B cell (primary cell): ENCODE results near the gene DAB1. TPM values are rescaled to one million over a fixed set of nuclear protein-coding genes. Genes with fewer than 3 reads are reported as not detected.

Source experiments
- ATAC-seq: fragments of 200-7000 bp; cut with Tn5 transposase; one replicate; pipeline ENCODE4 v1.10.0; 2021; ENCODE audit warnings: low read depth, mild to moderate bottlenecking, moderate number of reproducible peaks, moderate library complexity
- CTCF ChIA-PET: fragments of 350-600 bp; sonication (Branson Sonifier 250); formaldehyde crosslinking; loops from one replicate; lab custom pipeline; 2021; ENCODE audit warnings: antibody characterized with exemption, inconsistent platforms; lab: Charles Lee
- POLR2A ChIA-PET: fragments of 350-600 bp; sonication (Branson Sonifier 250); formaldehyde crosslinking; loops from one replicate; lab custom pipeline; 2021; ENCODE audit warnings: antibody characterized with exemption; lab: Charles Lee
- DNase-seq: peaks from one replicate; pipeline ENCODE4 v3.0.0; 2013
- H2AFZ ChIP-seq: 2 replicates; pipeline ENCODE4 v1.6.1; 2012; ENCODE audit warnings: mild to moderate bottlenecking, low read depth, low read length; ENCODE audit not compliant: insufficient read depth, poor library complexity, severe bottlenecking
- H3K27ac ChIP-seq, 2 donors: 1 replicate in 1 of 2; 2 replicates in 1 of 2; pipeline ENCODE4 v1.5.1; 2012 to 2013; ENCODE audit warnings: low read length in 2 of 2, mild to moderate bottlenecking in 2 of 2, moderate library complexity in 1 of 2
- H3K27me3 ChIP-seq, 4 experiments: fragments of 200-600 bp in 1 of 4; sonication (generic) in 1 of 4; replicated peaks in 1 of 4; 1 replicate in 2 of 4; 2 replicates in 2 of 4; pipeline versions ENCODE4 v1.6.1 to v1.7.0; 2013 to 2016; ENCODE audit warnings: low read length in 3 of 4, mild to moderate bottlenecking in 2 of 4, mixed read lengths in 1 of 4, moderate library complexity in 1 of 4; ENCODE audit not compliant: insufficient read depth in 4 of 4, control insufficient read depth in 3 of 4; ENCODE audit errors: control extremely low read depth in 1 of 4
- H3K36me3 ChIP-seq, 2 experiments: replicated peaks in 1 of 2; 1 replicate in 1 of 2; 2 replicates in 1 of 2; pipeline versions ENCODE4 v1.6.1 to v1.7.1; 2013; ENCODE audit warnings: low read length in 1 of 2; ENCODE audit not compliant: insufficient read depth in 2 of 2, control insufficient read depth in 1 of 2; ENCODE audit errors: control extremely low read depth in 1 of 2, extremely low read depth in 1 of 2
- H3K4me1 ChIP-seq, 2 donors: fragments of 200-600 bp in 1 of 2; sonication (generic) in 1 of 2; 1 replicate in 1 of 2; 2 replicates in 1 of 2; pipeline versions ENCODE4 v1.5.1 to v1.6.1; 2013 to 2017; ENCODE audit warnings: low read length in 2 of 2; ENCODE audit not compliant: control insufficient read depth in 2 of 2, insufficient read depth in 2 of 2
- H3K4me2 ChIP-seq: replicated peaks from 2 replicates; pipeline ENCODE3; 2012; ENCODE audit warnings: mild to moderate bottlenecking, low read depth, low read length; ENCODE audit not compliant: poor library complexity, severe bottlenecking
- H3K4me3 ChIP-seq, 5 experiments: fragments of 200-600 bp in 1 of 5; sonication (generic) in 1 of 5; 1 replicate in 3 of 5; 2 replicates in 2 of 5; pipeline versions ENCODE4 v1.5.1 to v1.7.0; 2011 to 2016; ENCODE audit warnings: low read length in 4 of 5, mild to moderate bottlenecking in 4 of 5, low read depth in 2 of 5, control low read depth in 1 of 5, moderate library complexity in 1 of 5; ENCODE audit not compliant: insufficient read depth in 1 of 5; ENCODE audit errors: control extremely low read depth in 1 of 5, extremely low read depth in 1 of 5
- H3K79me2 ChIP-seq: fragments of 200-600 bp; sonication (generic); one replicate; pipeline ENCODE4 v1.6.0; 2016; ENCODE audit warnings: low read length; ENCODE audit not compliant: control insufficient read depth, insufficient read depth
- H3K9ac ChIP-seq: fragments of 200-600 bp; sonication (generic); 2 replicates; pipeline ENCODE4 v1.6.1; 2017; ENCODE audit warnings: mild to moderate bottlenecking, low read length, moderate library complexity
- H3K9me3 ChIP-seq, 3 donors: one replicate each; pipeline versions ENCODE4 v1.6.1 to v1.7.1; 2013; ENCODE audit warnings: low read length in 2 of 3; ENCODE audit not compliant: control insufficient read depth in 2 of 3, insufficient read depth in 1 of 3; ENCODE audit errors: control extremely low read depth in 1 of 3
- H4K20me1 ChIP-seq: 2 replicates; pipeline ENCODE4 v1.6.0; 2012; ENCODE audit warnings: mild to moderate bottlenecking, low read length; ENCODE audit not compliant: insufficient read depth, control insufficient read depth, poor library complexity, severe bottlenecking
- H3K27ac Mint-ChIP-seq: one replicate; pipeline ENCODE4 v1.8.0; 2021; ENCODE audit warnings: mixed read lengths
- H3K27me3 Mint-ChIP-seq: one replicate; pipeline ENCODE4 v1.8.0; 2021; ENCODE audit warnings: mixed read lengths
- H3K4me1 Mint-ChIP-seq: one replicate; pipeline ENCODE4 v1.8.0; 2021; ENCODE audit warnings: mixed read lengths
- H3K4me3 Mint-ChIP-seq: one replicate; pipeline ENCODE4 v1.8.0; 2021; ENCODE audit warnings: mixed read lengths
- H3K9me3 Mint-ChIP-seq: one replicate; pipeline ENCODE4 v1.8.0; 2022; ENCODE audit warnings: mixed read lengths; ENCODE audit not compliant: insufficient read depth
- EZH2 ChIP-seq: IDR thresholded peaks from 2 replicates; pipeline ENCODE4 v1.6.1; 2012; ENCODE audit warnings: borderline replicate concordance, low read depth, mild to moderate bottlenecking, moderate library complexity, low read length; ENCODE audit not compliant: insufficient read depth, poor library complexity, severe bottlenecking
- WGBS: methylation state at CpG from one replicate; pipeline ENCODE4 v1.1.5; 2013; ENCODE audit warnings: missing lambda C conversion rate; ENCODE audit not compliant: insufficient coverage; 5-methylcytosine and 5-hydroxymethylcytosine counted together
- intact Hi-C: fragments of 100-400 bp; cut with micrococcal nuclease; formaldehyde crosslinking; loops from one replicate; pipeline ENCODE4 v1.10.0; 2022
- polyA plus RNA-seq: library from polyadenylated mRNA; depleted of rRNA; stranded (reverse); fragments of >200 nt; gene quantifications from 2 replicates; pipeline ENCODE4 v1.2.3, GENCODE V29; 2012
- total RNA-seq, 2 donors: library from RNA; stranded (reverse); fragments of 120-200 nt in 1 of 2; gene quantifications; 1 replicate in 1 of 2; 2 replicates in 1 of 2; pipeline versions ENCODE4 v1.2.3 to v1.2.4, GENCODE V29; 2013 to 2022
- TF ChIP-seq, protein P1 (sequence below): fragments of 200-600 bp; IDR thresholded peaks from one replicate; pipeline ENCODE4 v1.8.0; 2022; ENCODE audit warnings: antibody characterized with exemption, mild to moderate bottlenecking

DAB1 gene
- total and polyA plus RNA-seq, 2 donors (not counting 1 experiment from before 2014, with no cell fraction given), result not detected

DNA sequence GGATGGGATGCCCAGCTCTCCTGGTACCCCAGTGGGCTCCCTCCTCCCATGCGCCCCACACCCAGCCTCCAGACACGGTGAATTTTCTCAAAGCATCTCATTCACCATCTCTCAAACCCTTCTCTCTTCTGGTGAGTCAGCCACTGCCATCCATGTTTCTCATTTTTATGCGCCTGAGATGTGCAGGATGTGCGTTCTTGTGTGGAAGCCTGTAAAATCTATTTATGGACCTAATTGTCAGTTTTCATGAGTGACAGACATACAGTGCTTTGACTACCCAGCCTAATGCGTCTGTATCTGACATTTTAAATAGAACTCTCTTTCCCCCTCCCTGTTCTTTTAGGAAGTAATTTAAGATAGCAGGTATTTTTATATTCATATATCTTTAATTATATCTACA, 158.8 kb downstream of the DAB1 start:
- ChIA-PET POLR2A (no interaction called here), CTCF (no interaction called here)
- Histone ChIP-seq H3K27ac (no peak overlapping the region), H4K20me1 (no peaks in the 10 kb centered on the region), H3K36me3 (no peaks in the 10 kb centered on the region), H3K9ac (no peak overlapping the region), H3K27me3 (no peaks in the 10 kb centered on the region), H3K79me2 (no peaks in the 10 kb centered on the region), H3K4me2 (no peak overlapping the region), H2AFZ (no peak overlapping the region), H3K4me3 (no peak overlapping the region), H3K9me3 (no peaks in the 10 kb centered on the region), H3K4me1 (no peaks in the 10 kb centered on the region)
- intact Hi-C loops, result no loop called here
- Mint-ChIP-seq H3K4me1 (no peaks in the 10 kb centered on the region), H3K27me3 (no peaks in the 10 kb centered on the region), H3K4me3 (no peak overlapping the region), H3K9me3 (no peaks in the 10 kb centered on the region), H3K27ac (no peak overlapping the region)
- WGBS, result 100% methylated on average over 2 of the region's 5 CpGs
- ATAC-seq (no peak), DNase-seq (no peak)
- TF ChIP-seq EZH2, result no peak
- TF ChIP-seq, protein P1, sequence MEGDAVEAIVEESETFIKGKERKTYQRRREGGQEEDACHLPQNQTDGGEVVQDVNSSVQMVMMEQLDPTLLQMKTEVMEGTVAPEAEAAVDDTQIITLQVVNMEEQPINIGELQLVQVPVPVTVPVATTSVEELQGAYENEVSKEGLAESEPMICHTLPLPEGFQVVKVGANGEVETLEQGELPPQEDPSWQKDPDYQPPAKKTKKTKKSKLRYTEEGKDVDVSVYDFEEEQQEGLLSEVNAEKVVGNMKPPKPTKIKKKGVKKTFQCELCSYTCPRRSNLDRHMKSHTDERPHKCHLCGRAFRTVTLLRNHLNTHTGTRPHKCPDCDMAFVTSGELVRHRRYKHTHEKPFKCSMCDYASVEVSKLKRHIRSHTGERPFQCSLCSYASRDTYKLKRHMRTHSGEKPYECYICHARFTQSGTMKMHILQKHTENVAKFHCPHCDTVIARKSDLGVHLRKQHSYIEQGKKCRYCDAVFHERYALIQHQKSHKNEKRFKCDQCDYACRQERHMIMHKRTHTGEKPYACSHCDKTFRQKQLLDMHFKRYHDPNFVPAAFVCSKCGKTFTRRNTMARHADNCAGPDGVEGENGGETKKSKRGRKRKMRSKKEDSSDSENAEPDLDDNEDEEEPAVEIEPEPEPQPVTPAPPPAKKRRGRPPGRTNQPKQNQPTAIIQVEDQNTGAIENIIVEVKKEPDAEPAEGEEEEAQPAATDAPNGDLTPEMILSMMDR, result no peak

DNA sequence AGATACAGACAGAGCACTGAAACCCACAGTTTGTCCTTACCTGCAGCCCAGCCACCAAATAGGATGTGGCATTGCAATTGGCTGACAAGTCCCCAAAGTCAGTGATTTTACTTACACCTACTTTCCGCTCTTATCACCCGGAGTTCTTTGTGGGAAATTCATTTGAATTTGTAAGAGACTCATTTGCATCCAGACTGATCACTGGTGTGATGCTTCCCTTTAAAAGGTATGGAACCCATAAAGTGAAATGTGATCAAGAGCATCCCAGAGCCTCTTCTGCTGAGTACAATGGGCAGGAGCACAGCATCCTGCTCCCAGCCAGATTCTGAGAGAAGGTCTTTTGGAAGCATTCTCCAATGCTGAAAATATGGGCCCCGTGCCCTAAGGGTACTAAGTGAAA, 161.4 kb downstream of the DAB1 start:
- Histone ChIP-seq H3K9ac (no peak overlapping the region), H3K27me3 (no peaks in the 10 kb centered on the region)

More for the DNA sequence above, 161.4 kb downstream of the DAB1 start:
- Histone ChIP-seq H3K36me3 (no peaks in the 10 kb centered on the region), H2AFZ (no peak overlapping the region), H3K4me2 (no peak overlapping the region), H3K27ac (no peak overlapping the region), H3K79me2 (no peaks in the 10 kb centered on the region), H3K4me3 (no peak overlapping the region), H3K4me1 (no peaks in the 10 kb centered on the region), H3K9me3 (peaks cover 0 to 3% (median 0%) of the 10 kb centered on the region in 3 donors), H4K20me1 (no peaks in the 10 kb centered on the region)
- ATAC-seq (no peak), DNase-seq (no peak)
- ChIA-PET POLR2A (no interaction called here), CTCF (no interaction called here)
- Mint-ChIP-seq H3K4me1 (no peaks in the 10 kb centered on the region), H3K27me3 (no peaks in the 10 kb centered on the region), H3K4me3 (no peak overlapping the region), H3K9me3 (peaks cover 3% of the 10 kb centered on the region), H3K27ac (no peak overlapping the region)
- TF ChIP-seq, protein P1, result no peak
- TF ChIP-seq EZH2, result no peak
- intact Hi-C loops, result no loop called here
- WGBS, result 100% methylated on average over 2 of the region's 3 CpGs
